GM19372 (cell line): Measurements from ENCODE around the gene PLB1.

Experiments used
- ATAC-seq: cut with Tn5 transposase; IDR thresholded peaks from one replicate; pipeline ENCODE4 v1.9.1; 2021; ENCODE audit warnings: mild to moderate bottlenecking, low read depth, moderate library complexity; ENCODE audit not compliant: unreplicated experiment

PLB1 gene

DNA sequence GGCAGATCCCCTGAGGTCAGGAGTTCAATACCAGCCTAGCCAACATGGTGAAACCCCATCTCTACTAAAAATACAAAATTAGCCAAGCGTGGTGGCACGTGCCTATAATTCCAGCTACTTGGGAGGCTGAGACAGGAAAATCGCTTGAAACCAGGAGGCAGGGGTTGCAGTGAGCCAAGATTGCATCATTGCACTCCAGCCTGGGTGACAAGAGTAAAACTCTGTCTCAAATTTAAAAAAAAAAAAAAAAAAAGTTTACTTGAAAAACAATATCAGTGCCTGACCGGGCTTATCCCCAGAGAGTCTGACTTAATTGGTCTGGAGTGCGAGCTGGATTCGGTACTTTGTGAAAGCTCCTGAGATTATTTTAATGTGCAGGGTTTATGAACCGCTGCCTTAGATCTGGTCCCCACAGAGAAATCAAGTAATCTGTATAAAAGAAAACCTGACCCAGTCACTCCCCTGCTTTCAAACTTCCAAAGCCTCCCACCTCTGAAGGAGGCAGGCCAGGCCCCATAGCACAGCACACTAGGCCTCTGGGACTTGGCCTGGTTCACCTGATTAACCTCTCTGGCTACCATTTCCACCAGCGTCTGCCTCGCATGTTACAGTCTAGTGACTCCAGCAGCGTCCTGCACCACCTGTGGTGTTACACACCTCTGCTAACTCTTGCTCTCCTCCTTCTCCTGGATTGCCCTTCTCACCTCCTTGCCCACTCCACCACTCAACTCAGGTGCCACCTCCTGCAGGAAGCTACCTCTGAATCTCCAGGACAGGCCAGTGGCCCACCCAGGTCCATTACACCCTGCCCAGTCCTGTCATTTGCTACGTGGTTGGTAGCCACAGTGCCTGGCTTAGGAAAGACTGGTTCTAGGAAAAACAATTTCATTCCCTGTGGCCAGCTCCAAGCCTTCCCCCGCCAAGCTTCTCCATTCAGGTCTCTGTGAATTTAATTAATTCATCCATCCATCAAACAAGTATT, 141.5 kb downstream of the PLB1 start:
- no peak for ATAC-seq

DNA sequence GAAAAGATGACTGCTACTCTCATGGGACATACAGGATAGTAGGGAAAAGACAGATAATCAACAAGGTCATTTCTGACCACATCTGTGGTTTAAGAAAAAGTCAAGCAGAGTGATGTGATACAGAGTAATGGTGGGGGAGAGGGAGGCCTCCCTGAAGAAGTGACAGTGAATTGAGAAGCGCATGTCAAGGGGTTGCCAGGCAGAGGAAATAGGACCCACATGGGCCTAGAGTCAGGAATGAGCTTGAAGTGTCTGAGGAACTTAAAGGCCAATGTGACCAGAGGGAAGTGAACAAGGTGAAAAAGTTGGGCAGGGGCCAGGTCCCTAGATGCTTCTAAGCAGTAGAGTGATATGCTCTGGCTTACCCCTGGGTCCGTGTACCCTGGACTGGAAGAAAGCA, 142.2 kb downstream of the PLB1 start:
- ATAC-seq: no peak

DNA sequence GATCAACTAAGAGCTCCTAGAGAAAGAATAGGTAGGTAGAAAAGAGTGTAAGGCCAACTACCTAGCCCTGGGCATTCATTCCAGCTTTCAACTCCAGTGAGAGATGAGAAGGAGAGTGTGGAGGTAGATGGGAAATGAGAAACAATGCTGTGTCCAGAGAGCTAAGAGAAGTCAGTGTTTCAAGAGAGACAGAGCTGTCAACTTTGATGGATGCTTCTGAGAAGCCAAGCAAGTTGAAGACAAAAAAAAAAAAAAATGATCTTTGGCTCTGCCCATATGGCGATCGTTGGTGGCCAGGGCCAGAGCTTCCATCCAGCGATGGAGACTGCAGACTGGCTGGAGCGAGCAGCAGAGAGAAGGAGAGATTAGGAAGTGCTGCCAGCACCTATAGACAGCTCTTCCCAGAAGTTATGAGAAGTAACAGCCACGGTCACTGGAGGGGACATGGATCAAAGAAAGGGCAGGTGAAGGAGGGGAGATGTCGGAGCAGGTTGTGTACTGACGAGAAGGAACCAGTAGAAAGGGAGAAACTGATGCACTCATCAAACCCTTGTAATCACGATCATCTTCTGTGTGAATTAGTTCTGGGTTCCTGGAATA, 143.3 kb downstream of the PLB1 start:
- ATAC-seq: no peak

DNA sequence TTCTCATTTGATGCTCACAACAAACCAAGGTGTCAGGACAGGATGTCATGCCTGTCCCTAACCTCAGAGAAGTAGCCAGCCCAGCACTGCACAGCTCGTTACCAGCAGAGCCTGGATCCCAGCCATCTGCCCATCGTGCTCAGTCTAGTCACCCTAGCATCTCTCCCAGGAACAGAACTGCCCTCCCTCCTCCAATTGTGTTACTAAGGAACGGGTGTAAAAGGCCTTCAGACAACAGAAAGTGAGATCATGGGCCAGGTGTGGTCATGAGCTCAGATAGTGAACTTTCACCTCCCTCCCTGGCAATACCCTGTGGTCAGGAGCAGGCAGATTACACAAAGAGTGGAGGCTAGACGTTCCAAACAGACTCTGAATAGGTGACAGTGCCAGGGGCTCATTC, 144.0 kb downstream of the PLB1 start:
- ATAC-seq: no peak

DNA sequence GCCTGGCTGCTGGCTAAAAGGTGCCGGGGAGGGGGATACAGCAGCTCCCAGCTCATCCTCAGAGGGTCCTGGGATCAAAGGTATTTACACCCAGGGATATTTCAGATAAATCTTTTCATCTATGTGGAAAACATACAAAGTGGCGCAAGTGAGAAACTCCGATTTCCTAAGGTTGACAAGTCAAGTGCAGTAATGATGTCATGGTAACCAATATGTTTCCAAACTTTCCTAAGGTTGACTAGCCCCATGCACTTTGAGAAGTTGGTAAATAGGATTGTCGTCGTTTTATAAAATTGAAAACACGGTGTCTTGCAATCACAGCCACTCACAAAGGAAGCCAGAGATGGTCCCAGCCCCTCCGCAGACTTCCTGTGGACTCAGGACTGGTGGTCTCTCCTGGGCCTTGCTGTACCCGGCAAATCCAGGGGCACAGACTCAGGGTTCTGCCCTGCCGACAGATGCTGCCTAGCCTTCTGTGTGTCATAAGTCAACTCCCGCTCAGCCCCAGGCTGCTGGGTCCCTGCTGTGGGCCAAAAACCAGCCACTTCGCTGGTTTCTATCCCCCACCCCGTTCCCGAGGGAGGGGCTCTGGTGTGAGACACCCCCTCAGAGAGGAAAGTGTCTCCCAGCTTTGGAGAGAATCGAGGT, 144.5 kb downstream of the PLB1 start:
- no peak for ATAC-seq

DNA sequence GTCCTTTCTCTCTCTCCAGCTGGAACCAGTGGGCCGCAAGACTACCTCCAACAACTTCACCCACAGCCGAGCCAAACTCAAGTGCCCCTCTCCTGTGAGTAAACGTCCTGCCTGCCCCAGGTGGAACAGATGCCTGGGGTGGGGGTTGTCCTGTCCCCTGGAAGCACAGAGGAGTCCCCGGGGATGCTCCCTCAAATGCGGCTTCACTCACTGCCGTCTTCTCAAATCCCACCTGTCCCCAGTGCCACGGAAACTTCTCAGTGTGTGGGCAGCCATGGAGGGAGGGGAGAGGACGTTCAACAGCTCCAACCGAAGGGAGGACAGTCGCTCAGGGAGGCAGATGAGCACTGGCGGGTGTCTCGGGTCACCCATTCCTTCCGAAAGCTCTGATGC, 145.0 kb downstream of the PLB1 start:
- no peak for ATAC-seq

DNA sequence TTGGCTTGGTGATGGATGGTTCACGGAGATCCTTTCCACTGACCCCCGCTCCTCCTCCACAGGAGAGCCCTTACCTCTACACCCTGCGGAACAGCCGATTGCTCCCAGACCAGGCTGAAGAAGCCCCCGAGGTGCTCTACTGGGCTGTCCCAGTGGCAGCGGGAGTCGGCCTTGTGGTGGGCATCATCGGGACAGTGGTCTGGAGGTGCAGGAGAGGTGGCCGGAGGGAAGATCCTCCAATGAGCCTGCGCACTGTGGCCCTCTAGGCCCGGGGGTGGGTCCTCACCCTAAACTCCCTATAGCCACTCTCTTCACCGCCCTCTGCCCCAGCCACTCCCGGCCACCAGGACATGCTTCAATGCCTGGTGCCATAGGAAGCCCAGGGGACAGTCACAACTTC, 146.9 kb downstream of the PLB1 start:
- ATAC-seq: no peak

DNA sequence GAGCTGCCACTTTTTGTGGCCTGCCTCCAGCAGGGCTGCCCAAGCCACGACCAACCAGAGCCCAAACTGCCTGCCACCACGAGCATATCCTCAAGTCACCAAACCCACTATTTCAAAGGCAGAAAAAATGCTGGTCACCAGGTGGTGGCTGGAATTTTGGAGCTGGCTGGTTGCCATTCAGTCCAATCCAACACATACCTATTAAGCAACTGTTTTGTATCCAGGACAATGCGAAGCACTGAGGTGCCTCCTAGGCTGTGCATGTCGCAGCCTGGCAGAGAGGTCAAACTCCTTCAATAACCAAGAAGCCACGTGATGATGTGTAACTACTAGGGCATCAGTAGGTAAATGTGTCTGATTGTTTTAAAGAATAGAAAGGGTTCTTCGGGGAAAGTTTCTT, 147.5 kb downstream of the PLB1 start:
- no peak for ATAC-seq

DNA sequence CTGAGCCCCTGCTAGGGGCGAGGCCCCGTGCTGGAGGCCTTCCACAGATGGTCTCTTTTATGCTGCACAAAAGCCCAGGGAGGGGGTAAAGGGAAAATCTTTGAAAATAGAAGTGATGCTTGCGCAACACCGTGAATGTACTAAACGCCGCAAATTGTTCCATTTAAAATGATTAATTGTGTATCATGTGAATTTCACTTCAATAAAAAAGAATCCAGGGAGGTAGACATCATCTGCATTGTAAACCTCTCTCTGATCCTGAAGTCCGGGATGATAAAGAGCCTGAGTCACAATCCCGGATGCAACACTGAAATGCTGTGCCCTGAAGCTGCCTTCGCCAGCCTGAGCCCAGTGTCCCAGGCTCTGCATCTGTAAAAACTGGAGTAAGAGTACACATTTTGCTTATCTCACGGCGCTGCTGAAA, 148.1 kb downstream of the PLB1 start:
- no peak for ATAC-seq

DNA sequence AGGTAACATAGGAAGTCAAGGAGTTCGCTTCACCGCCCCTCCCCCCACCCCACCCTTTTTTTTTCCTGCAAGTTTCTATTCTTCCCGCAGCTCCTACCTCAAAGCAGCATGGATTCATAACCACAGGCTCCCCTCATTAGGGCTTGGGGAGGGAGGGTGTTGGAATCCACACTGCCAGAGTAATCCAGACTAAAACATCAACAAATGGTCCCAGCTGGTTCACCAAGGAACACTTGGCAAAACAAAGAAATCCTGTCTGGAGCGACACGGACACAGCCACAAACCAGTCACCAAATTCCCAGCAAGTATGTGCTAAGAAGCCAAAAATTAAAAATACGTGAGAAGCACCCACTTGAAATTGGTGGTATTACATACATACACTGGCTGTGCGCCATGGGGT, 148.9 kb downstream of the PLB1 start:
- ATAC-seq: no peak

DNA sequence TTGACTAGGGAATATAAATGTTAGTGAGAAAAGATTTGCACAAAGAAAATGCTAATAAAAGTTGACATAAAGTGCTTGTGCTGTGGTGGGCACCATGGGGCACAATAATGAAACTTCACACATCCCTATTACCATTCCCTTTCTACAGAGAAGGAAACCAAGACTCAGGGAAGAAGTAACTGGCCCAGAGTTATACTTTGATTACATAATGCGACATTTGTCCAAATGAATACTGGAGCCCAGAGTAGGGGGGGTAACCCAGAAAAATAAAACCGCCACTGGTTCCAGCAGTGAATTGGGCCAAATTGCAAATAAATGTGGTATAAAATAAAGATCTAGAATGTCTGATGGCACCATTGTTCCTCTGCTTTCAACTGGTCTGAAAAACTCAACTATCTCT, 149.7 kb downstream of the PLB1 start:
- no peak for ATAC-seq

DNA sequence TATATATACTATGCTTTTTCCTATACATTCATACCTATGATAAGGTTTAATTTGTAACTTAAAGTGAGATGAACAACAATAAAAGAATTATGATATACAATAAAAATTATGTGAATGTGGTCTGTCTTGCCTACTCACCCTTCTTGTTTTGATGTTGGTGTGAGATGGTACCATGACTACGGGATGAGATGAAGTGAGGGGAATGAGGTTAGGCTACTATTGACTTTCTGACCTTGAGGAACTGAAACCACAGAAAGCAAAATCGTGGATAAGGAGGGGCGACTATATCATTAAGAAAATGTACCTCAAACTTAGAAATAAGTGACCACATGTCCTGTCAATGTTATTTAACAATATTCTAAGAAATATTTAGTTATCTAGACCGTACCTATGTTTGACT, 151.8 kb downstream of the PLB1 start:
- no peak for ATAC-seq

DNA sequence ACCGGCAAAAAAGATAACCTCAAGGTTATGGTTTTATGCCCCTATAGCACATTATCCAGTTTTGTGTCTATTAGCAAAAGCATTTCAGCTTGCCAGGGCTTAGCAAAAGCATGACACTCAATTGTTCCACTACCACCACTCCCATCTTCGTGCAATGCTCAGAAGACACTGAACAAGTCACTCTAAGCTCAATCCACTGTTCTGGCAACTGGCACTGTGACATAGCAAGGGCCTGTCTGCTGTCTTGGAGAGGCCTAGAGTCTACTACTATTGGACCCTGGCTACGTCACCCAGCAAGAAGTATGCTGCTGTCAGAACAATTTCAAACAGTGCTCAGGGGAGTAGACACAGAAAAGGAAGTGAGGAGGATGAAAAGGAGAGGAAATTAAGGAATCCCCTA, 152.3 kb downstream of the PLB1 start:
- ATAC-seq: no peak

DNA sequence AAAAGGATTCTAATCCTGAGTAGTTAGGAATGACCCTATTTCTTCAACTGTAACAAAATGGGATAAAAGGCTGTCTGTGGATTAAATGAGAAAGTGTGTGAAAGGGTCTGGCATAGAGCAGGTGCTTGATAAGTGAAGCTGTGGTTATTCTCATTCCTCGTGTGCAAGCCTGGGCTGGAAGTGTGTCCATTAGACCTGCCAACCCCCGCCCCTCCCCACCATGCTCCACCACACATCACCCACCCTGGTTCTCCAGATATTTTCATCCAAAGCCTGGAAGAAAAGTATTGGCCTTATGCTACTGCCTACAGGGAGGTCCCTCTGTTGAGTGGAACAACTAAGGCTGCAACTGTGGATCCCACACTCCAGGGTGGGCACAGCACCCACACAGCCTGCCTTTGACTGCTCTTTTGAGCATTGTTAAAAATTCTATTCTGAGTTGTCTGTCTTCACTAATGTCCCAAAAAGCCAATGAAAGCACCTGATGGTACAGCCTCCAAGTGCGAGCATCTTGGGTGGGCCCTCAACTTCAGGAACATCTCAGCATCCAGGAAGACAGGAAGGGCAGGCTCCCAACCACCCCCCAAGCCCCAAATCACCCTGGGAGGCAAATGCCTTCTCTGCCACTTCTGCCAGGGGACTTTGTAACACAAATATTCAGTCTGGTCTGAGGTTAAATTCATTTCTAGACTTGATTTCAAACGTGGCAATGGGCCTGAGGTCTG, 153.0 kb downstream of the PLB1 start:
- no peak for ATAC-seq

DNA sequence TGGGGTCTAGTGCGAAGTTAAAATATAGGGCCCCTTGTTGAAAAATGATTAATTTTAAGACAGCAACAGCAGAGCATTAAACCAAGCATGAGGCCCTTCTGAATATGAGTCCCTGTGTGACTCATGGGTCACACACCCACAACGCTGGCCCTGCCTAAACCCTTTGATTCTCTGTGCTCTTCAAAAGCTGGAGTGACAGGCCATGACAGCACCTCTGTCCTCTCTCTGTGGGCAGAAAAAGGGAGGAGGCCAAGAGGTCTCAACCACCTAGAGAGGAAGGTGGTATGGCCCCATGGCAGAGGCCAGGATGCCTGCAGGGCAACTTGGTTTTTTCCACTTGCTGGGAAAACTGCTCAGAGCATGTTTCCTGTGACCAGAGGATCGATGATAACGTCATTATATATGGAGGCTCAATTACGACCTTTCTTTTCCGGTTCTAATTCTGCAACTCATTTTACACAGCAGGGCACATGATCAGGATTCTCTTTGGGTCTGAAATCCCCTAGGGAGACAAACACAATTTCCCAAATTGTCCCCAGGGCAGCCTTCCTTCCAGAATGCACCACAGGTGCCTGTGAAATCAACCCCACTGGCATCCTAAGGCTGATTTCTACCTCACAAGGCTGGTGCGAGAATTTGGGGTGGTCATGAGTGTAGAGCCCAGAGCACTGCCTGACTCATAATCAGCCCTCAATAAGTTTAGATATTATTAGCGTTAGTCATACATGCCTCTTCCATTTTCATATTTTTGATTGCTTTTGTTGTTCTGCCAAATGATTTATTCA, 153.8 kb downstream of the PLB1 start:
- no peak for ATAC-seq

DNA sequence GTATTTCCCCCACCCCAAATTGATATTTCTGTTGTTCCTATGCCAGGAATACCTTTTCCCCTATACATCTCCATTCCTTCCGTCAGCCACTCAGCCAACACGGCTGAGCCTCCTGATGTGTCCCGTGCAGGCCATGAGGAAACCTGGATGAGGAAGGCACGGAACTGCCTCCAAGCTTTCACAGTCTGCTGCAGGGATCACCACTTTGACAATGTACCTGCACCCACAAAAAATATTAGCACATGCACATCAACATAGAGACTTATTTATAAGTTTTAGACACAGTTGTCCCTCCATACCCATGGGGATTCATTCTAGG, 154.4 kb downstream of the PLB1 start:
- ATAC-seq: no peak

DNA sequence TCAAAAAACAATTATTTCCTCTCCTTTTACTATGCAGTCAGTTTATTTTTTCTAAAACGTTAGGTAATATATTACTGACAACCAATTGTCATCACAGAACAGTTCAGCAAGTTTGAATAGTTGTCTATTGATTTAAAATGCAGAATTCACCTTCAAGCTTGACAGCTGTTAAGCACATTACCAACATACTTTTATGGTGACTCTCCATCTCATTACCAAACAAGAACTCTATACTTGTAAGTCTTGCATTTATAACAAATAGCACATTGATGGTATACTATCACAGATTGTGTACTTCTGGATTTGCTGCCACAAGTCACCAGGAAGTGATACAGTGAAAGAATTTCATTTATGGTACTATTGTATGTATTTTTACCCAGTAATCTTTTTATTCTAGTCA, 156.4 kb downstream of the PLB1 start:
- ATAC-seq: no peak

DNA sequence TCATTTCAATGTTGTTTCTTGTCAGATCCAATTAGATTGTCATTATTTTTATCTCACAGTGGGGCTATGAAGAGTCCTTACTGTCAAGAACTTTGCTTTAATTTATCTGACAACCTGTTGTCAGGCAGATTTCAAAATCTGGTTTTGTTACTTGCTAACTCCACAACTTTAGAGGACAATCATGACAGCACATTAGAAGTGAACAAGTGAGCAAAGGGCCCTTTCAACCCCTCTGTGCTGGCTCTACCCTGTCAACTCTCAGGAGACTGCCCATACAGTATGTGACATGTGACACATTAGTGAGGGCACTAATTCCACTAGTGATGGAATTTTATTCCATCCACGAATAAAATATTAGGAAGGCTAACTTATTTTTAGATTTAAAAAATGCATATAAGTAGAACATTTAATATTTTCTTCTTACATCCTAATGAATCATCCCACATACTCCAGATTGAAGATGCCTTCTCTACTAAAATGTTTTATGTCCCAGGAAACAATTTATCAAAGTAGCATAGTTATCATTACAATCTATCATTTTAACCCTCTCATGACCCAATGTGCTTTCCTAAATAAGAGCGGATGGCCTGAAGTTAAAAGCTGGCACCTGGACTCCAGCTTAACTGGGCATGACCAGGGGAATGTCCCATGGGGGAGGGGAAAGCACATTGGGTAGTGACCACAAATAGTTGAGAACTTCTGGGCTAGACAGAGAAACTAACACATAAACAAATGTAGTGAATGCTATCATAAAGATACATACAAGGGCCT, 158.2 kb downstream of the PLB1 start:
- ATAC-seq: no peak

DNA sequence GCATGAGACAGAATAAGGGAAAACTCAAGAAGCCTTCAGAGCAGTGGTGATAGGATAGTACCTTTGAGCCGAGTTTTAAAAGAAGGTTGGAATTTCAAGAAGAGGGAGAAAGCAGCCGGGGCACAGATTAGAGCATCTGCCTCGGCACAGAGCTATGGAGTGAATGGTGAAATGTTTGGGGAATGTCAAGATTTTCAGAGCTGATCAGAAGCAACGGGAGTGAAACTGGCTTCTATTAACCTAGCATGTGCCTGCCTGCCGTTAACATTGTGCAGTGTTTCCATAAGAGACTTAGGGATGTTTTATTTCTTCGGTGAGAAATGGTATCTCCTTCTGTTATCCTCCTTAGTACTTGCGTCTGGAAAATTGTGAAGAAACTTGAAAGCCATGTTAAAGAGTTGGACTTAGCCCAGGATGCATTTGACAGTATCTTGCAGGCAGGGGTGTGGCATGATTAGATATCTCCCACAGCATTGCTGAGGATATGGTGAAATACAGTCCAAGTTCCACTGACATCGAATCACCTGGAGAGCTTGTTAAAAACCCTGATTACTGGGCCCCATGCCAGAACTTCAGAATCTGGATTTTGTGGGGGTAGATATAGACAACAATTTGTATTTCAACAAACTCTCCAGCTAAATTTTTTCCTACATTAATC, 158.9 kb downstream of the PLB1 start:
- no peak for ATAC-seq
